ENCODE results near the gene LRRC49. TPM values are rescaled to one million over a fixed set of nuclear protein-coding genes. Genes with fewer than 3 reads are reported as not detected.

Gene LRRC49
- total and polyA plus RNA-seq, 10 of the 15 experiments (the other 5 are each of a cell fraction or from before 2014, with no cell fraction given) = 1.4 to 3.7 (median 2.9) TPM

DNA sequence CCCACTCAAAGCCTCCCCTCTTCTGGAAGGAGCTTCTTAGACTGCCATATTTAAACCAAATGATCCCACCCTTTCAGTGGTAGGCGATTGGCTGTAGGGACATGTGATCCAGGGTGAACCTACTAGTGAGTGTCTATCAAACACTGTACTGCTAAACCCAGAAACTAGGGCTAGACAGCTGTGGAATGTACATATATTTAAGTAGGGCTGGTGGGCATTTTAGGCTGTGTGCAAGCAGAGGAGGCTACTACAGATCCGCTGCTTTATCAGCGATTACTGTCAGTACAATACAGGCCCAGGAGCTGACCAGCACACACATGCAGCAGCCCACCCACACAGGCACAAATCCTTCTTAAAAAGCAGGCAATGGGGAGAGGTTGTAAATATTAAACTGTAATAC lies 23.3 kb upstream of the LRRC49 start:
- 73% methylated on average over 3 of the region's 3 CpGs for WGBS (ENCODE audit: insufficient coverage, insufficient replicate concordance, low lambda C conversion rate, missing lambda C conversion rate)
- Histone ChIP-seq H3K27ac (ENCODE audit: control insufficient read depth, insufficient read depth) (peak overlapping the region; percentile 24; the same call in 1 of the 2 replicates), H3K4me2 (ENCODE audit: control insufficient read depth, insufficient read depth) (no peak overlapping the region), H3K79me2 (ENCODE audit: control insufficient read depth, insufficient read depth, low read length) (no peaks in the 10 kb centered on the region), H3K4me3 (no peak overlapping the region), H3K36me3 (ENCODE audit: control insufficient read depth in 2 of 2, insufficient read depth in 2 of 2, low read length in 1 of 2) (no peaks in the 10 kb centered on the region), H2AFZ (ENCODE audit: control insufficient read depth, low read depth, low read length) (no peak overlapping the region), H3K4me1 (ENCODE audit: control insufficient read depth, insufficient read depth, low read length) (peaks cover 6% of the 10 kb centered on the region), H3K9me3 (replicated peaks; ENCODE audit: control insufficient read depth, insufficient read depth, low read length) (no peaks in the 10 kb centered on the region), H4K20me1 (ENCODE audit: control insufficient read depth, insufficient read depth) (no peaks in the 10 kb centered on the region), H3K27me3 (replicated peaks in 1 of 2; ENCODE audit: control insufficient read depth in 2 of 2, insufficient read depth in 2 of 2, low read length in 1 of 2) (no peaks in the 10 kb centered on the region), H3K9ac (ENCODE audit: control insufficient read depth, insufficient read depth, low read length) (no peak overlapping the region)
- in situ Hi-C loops (cut with MboI) (no loop called here), intact Hi-C loops (cut with micrococcal nuclease; ENCODE audit: unreplicated experiment) (no loop called here)
- ATAC-seq (no peak), DNase-seq (ENCODE audit: low read depth, low spot score) (no peak), FAIRE-seq (no peak)
- ChIA-PET CTCF (interaction anchor here (1.1 kb wide), 1 partner anchor 12 kb away, joined by 3 read pairs; no protein-coding TSS in a partner anchor), POLR2A (no interaction called here), SMC1A (ENCODE audit: uncharacterized antibody, unreplicated experiment) (no interaction called here), RAD21 (ENCODE audit: unreplicated experiment) (no interaction called here)
- TF ChIP-seq SMC3 (IDR thresholded peaks at IDR 0.05; ENCODE audit: borderline replicate concordance, low read length) (no peak), RFX5 (IDR thresholded peaks at IDR 0.05; ENCODE audit: low read depth, low read length) (no peak), ZNF24 (IDR thresholded peaks at IDR 0.05) (no peak), KDM1A (IDR thresholded peaks at IDR 0.05; ENCODE audit: borderline replicate concordance) (no peak), ZBED1 (IDR thresholded peaks at IDR 0.05; ENCODE audit: borderline replicate concordance) (no peak), CREM (IDR thresholded peaks at IDR 0.05; ENCODE audit: low read depth) (no peak), ZNF622 (IDR thresholded peaks at IDR 0.05) (no peak), ZSCAN29 (IDR thresholded peaks at IDR 0.05) (no peak), SP1 (IDR thresholded peaks at IDR 0.05; ENCODE audit: low read depth, low read length) (no peak), RB1 (IDR thresholded peaks at IDR 0.05; ENCODE audit: borderline replicate concordance) (no peak), ELK1 (IDR thresholded peaks at IDR 0.05; ENCODE audit: low read depth, low read length) (no peak), TCF3 (IDR thresholded peaks at IDR 0.05; ENCODE audit: borderline replicate concordance, insufficient read depth, low read depth, low read length) (no peak), CBX5 (IDR thresholded peaks at IDR 0.05; ENCODE audit: low read depth) (no peak), BCL3 (IDR thresholded peaks at IDR 0.05; ENCODE audit: borderline replicate concordance, insufficient read depth, low read depth, low read length, poor library complexity, severe bottlenecking) (no peak), YY1 (IDR thresholded peaks at IDR 0.05; ENCODE audit: low read depth, low read length) (no peak), BCLAF1 (IDR thresholded peaks at IDR 0.05) (no peak), NFIC (IDR thresholded peaks at IDR 0.05; ENCODE audit: low read depth, low read length) (no peak), ETV6 (conservative IDR thresholded peaks at IDR 0.05 in 1 of 2, IDR thresholded peaks at IDR 0.05 in 1 of 2; ENCODE audit: borderline replicate concordance in 1 of 2, low read depth in 1 of 2) (no peak)
- BruUV-seq (replicated peaks) = no TSS peak

Data from GM12878 (cell line).